HG03521 (cell line): ENCODE data around the gene ST3GAL4.

Experiments used
- ATAC-seq: cut with Tn5 transposase; IDR thresholded peaks from one replicate; pipeline ENCODE4 v1.9.1; 2021; ENCODE audit warnings: mild to moderate bottlenecking, moderate library complexity; ENCODE audit not compliant: unreplicated experiment

Gene ST3GAL4

DNA sequence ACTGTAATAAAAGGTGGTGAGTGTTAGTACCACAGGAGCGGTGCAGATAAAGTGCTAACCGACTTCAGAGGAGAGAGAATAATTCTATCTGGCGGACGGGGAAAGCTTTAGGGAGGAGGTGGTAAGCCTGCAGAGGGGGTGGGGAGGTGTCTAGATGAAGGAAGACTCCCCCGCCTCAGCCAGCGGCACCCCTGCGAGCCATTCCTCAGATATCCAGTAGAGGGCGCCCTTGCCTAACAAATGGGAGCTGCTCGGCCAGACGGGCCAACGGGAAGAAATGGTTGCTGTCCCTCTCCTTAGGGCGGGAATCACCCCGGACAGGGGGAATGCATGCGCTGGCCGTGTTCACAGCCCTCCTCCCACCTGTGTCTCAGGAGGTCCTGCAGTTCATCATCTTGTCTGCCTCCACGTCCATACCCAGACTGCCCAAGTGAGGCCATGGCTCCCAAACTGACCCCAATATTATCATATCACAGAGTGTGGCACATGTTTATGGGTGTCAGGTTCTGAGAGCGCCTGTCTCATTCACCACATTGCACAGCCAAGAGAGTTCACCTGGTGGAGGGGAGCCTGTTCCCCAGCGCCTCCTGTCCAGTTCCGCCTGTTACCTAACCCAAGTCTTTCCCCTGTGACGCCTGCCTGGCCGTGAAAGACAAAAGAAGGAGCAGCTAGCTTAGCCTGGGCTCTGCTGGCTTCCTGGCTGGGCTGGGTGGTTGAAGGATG lies 85.5 kb downstream of the ST3GAL4 start:
- no peak for ATAC-seq

DNA sequence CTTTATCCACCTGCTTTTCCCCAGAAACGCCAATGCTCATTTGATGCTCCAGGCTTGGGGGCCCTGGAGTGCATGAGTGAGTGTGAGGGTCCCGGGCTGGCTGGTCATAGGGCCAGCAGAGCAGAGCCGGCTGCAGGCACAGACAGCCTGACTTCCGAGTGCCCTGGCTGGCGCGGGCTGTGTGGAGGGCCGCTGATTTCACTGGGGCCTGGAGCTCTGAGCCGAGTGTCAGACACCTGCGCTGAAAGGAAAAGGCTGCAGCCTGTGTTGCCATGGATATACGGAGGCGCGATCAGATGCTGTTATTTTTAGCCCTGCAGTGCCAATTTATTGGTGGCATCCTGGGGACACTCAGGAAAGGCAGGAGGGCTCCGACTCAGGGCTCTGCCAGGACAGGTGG lies 87.6 kb downstream of the ST3GAL4 start:
- no peak for ATAC-seq

GRCh38 chr11:126444072-126444471 lies 88.6 kb downstream of the ST3GAL4 start:
- ATAC-seq: no peak

DNA sequence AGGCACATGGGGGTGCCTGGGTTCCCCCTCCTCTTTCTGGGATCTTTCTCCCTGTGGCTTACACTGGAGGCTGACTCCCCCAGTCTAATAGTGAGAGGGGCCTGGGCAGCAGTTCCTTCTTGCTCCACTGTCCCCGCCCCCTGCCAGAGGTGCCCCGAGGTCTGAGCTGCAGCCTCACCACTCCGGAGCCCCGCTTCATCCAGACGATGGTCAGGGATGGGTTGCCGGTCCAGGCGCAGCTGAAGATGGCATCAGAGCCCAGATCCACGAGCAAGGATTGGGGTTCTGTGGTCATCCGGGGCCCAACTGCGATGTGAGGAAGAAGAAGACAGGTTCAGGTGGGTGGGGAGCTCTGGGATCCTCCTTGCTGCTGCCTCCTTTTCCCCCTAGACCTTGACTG lies 91.1 kb downstream of the ST3GAL4 start:
- ATAC-seq: no peak

DNA sequence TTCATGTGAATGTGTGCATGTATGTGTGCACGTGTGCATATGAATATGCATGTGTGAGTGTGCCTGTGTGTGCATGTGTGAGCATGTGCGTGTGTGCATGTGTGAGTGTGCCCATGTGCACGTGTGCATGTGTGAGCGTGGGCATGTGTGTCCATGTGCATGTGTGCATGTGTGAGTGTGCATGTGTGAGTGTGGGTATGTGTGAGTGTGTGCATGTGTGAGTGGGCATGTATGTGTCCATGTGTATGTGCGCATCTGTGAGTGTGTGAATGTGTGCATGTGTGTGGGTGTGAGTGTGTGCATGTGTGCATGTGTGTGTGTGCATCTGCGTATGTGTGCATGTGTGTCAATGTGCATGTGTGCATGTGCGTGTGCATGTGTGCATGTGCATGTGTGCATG lies 94.7 kb downstream of the ST3GAL4 start:
- ATAC-seq: no peak

DNA sequence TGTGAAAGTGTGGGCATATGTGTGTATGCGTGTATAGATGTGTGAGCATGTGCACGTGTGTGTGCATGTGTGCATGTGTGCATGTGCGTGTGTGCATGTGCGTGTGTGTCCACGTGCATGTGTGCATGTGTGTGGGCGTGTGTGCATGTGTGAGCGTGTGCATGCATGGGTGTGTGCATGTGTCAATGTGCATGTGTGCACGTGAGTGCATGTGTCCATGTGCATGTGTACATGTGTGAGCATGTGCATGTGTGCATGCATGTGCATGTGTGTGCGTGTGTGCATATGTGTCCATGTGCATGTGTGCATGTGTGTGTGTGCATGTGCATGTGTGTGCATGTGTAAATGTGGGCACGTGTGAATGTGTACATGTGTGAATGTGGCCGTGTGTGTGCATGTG lies 95.3 kb downstream of the ST3GAL4 start:
- ATAC-seq: no peak

GRCh38 chr11:126451211-126451802 lies 95.8 kb downstream of the ST3GAL4 start:
- no peak for ATAC-seq

GRCh38 chr11:126452241-126453101 lies 97.0 kb downstream of the ST3GAL4 start:
- ATAC-seq: no peak

DNA sequence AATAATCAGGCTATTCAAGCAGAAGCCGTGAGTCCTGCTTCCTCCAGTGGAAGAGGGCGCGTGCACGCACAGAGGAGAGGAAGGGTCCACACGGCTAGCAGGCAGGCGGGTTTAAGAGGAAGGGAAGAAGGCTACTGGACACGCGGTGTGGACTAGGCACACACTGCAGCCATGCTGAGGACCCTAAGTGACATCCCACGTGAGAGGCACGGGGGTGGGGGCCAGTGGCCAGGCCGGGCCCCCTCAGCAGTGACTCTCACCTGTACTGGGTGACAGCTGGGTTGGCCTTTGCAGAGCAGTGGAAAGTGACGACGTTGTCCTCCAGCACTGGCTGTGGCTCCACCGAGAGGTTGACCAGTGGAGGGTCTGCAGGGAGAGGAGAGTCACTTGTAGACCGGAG lies 100.6 kb downstream of the ST3GAL4 start:
- ATAC-seq: no peak

DNA sequence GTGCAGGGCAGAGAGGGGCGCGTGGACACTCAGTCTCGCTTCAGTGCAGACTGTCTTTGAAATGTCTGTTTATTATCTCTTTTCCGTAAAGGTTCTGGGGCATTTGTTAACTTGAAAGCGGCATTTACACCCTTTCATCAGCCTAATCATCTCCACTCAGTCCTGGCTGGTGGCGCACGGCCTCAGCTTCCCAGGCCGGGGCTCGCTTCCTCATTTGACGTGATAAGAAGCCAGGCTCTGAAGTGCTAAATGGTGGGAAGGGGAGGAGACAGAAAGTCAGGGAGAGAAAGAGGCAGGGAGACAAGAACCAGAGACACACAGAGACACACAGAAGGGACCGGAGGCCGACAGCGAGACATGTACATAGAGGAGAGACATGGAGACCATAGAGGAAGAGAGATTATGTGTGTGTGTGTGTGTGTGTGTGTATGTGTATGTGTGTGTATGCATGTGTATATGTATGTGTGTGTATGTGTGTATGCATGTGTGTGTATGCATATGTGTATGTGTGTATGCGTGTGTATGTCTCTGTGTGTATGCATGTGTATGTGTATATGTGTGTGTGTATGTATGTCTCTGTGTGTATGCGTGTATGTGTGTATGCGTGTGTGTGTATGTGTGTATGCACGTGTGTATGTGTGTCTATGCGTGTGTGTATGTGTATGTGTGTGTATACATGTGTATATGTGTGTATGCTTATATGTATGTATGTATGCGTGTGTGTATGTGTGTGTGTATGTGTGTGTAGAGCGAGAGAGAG lies 101.5 kb downstream of the ST3GAL4 start:
- ATAC-seq: no peak

DNA sequence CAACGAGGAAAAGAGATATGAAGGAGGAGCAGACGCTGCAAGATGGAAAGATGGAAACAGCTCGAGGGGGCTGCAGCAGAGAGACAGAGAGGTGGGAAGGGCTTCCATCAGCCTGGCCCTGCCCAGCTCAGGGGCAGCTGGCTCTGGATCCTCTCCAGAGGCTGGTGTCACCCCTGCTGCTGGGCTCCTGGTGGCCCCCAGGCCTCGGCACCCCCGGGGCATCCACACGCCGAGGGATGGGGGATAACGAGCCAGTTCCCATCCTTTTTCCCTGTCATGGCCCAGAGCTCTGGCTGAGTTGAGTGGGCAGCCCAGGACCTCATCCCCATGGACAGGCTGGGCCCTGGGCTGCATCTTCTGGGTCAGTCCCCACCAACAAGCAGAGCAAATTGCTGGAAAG lies 102.3 kb downstream of the ST3GAL4 start:
- no peak for ATAC-seq

- ATAC-seq: no peak
Observed at GRCh38 chr11:126459691-126460281, 104.3 kb downstream of the ST3GAL4 start.

DNA sequence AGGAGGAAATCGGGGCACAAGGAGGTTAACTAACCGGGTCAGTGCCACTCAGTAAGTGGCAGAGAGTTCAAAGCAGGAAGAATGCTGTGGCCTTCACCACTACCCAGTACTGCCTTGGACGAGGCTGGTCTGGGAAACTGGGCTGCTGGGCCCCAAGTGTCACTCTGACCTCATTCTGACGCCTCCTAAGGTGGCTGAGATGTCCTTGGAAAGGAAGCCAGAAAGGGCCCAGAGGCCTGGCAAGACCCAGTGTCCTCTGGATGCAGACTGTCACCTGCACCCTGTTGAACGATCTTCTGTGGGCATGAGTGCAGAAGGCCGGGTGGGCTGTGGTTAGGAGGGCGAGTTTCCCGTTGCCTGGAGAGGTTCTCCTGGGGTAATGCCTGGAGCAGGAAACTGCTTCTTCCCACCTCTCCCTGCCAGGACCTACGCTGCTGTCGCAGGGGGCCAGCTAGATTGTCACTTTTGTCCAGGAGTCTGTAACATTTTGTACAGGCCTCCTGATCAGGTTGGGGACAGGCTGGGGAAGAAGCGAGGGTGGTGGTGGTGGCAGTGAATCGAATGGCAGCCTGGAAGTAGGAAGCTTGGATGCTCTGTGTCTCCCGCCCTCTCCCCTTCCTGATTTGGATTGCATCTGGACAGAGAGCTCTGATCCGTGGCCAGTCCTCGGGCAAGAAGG lies 105.1 kb downstream of the ST3GAL4 start:
- no peak for ATAC-seq

GRCh38 chr11:126461096-126461440 lies 105.6 kb downstream of the ST3GAL4 start:
- no peak for ATAC-seq

DNA sequence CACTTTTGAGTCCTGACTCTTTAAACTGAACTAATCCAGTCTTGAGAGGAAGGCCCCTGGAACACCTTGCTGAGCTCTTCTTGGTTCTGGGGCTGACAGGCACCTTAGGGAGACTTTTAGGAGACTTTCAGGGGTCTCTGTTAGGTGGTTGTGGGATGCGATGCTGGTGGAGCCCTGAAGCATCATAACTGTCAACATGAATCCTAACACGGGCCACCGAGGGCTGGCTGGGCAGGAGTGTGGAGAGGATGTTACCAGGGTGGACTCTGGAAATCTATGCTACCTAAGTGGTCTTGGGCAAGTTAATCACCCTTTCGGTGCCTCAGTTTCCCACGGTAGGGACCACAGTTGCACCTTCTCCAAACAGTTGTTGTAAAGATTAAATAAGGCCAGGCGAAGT lies 106.5 kb downstream of the ST3GAL4 start:
- ATAC-seq: no peak

DNA sequence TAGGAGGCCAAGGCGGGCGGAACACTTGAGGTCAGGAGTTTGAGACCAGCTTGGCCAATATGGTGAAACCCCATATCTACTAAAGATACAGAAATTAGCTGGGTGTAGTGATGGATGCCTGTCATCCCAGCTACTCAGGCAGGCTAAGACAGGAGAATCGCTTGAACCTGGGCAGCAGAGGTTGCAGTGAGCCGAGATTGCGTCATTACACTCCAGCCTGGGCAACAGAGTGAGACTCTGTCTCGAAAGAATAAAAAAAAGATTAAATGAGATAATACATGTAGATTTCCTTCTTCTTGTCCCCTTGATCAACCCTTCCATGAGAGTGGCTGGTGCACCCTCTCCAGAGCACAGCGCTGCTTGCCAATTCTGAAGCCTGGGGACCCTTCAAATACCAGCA lies 106.9 kb downstream of the ST3GAL4 start:
- ATAC-seq: no peak
